Sigmoid colon (tissue), 7 donors: ENCODE data around the gene APLP2. TPM values are rescaled to one million over a fixed set of nuclear protein-coding genes. Genes with fewer than 3 reads are reported as not detected.

Source experiments
- DNase-seq: peaks from one replicate; pipeline ENCODE4 v3.0.0-alpha.2; 2019
- H3K27ac ChIP-seq, 4 donors: fragments of 200-600 bp; sonication (generic); one replicate each; pipeline ENCODE4 v1.5.1; 2016 to 2019; ENCODE audit warnings: mild to moderate bottlenecking in 1 of 4
- H3K27me3 ChIP-seq, 3 donors: fragments of 200-600 bp; sonication (generic); one replicate each; pipeline ENCODE4 v1.5.1; 2019; ENCODE audit warnings: mild to moderate bottlenecking in 1 of 3
- H3K36me3 ChIP-seq, 4 donors: fragments of 200-600 bp; sonication (generic); one replicate each; pipeline ENCODE4 v1.5.1; 2016 to 2019
- H3K4me1 ChIP-seq, 4 donors: fragments of 200-600 bp; sonication (generic); one replicate each; pipeline ENCODE4 v1.5.1; 2017 to 2019
- H3K4me3 ChIP-seq, 4 donors: fragments of 200-600 bp; sonication (generic); one replicate each; pipeline ENCODE4 v1.5.1; 2017 to 2019; ENCODE audit warnings: mild to moderate bottlenecking in 2 of 4, moderate library complexity in 1 of 4
- H3K9me3 ChIP-seq, 4 donors: fragments of 200-600 bp in 3 of 4; sonication (generic) in 3 of 4; one replicate each; pipeline versions ENCODE4 v1.5.1 to v1.6.1; 2013 to 2019
- EP300 ChIP-seq, 4 donors: sonication (generic); formaldehyde crosslinking; IDR thresholded peaks; one replicate each; pipeline ENCODE4 v1.6.1; 2017; ENCODE audit warnings: antibody characterized with exemption in 4 of 4
- POLR2A ChIP-seq, 2 donors: fragments of 450-650 bp; IDR thresholded peaks; one replicate each; pipeline ENCODE4 v1.6.1; 2016; ENCODE audit warnings: antibody characterized with exemption in 2 of 2, mild to moderate bottlenecking in 2 of 2, moderate library complexity in 2 of 2
- POLR2AphosphoS5 ChIP-seq, 4 donors: sonication (generic); formaldehyde crosslinking; IDR thresholded peaks; one replicate each; pipeline ENCODE4 v1.6.1; 2017; ENCODE audit warnings: antibody characterized with exemption in 4 of 4
- WGBS, 2 donors: extraction: QIAGEN DNeasy Blood & Tissue Kit; methylation state at CpG; one replicate each; pipeline ENCODE4 v1.1.7; 2013; 5-methylcytosine and 5-hydroxymethylcytosine counted together
- intact Hi-C: fragments of 100-400 bp; cut with DNase I; formaldehyde crosslinking; loops from one replicate; pipeline ENCODE4 v1.15.1; 2023
- polyA plus RNA-seq, 3 donors: library from polyadenylated mRNA; stranded (reverse); fragments of 200-250 nt; gene quantifications; one replicate each; pipeline ENCODE4 v1.2.3, GENCODE V29; 2013
- total RNA-seq, 4 donors: library from RNA; depleted of rRNA; stranded (reverse); fragments of >200 nt; gene quantifications; one replicate each; pipeline ENCODE4 v1.1.0, GENCODE V29; 2016
- TF ChIP-seq, protein P1 (sequence below), 4 experiments: fragments of 450-650 bp in 3 of 4; fragments of 200-600 bp in 1 of 4; IDR thresholded peaks; one replicate each; pipeline ENCODE4 v1.5.1; 2016 to 2019; ENCODE audit warnings: antibody characterized with exemption in 4 of 4, mild to moderate bottlenecking in 3 of 4, moderate library complexity in 2 of 4
- donor health status: healthy with polysubstance abuse.
- donor health status: Bipolar disorder and iron deficiency.
- donor health status: healthy.

The APLP2 gene
- total and polyA plus RNA-seq, 7 donors: 39.0 to 276 (median 247) TPM

DNA sequence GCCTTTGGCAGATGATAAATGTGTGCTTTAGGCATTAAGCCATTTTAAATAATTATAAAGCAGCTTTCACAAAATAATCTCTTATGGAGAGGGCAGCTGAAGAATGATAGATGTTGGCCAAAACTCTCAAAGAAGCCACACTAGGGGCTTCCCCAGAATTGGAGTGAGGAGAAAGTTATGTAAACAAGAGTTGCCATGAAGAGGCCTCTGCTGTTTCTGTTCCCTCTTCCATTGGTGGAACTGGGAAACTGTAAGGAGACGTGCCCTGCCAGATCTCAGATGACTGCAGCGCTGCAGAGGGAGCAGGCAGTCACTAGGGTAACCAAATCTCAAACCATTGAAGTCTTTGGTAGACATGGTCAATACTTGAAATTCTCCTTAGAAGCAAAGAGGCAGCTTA, 19.4 kb upstream of the APLP2 start:
- intact Hi-C loops: no loop called here
- Histone ChIP-seq H3K27ac (peak overlapping the region in 3 of 4 donors; percentile 2 to 57 (median 32)), H3K27me3 (no peaks in the 10 kb centered on the region), H3K9me3 (no peaks in the 10 kb centered on the region), H3K4me3 (no peak overlapping the region), H3K36me3 (no peaks in the 10 kb centered on the region), H3K4me1 (peaks cover 0 to 15% (median 10%) of the 10 kb centered on the region in 4 donors)
- WGBS, 2 donors: 68 to 76% methylated on average over 2 of the region's 2 CpGs
- TF ChIP-seq POLR2A (IDR thresholded peaks at IDR 0.05) (no peak), POLR2AphosphoS5 (IDR thresholded peaks at IDR 0.05) (no peak), EP300 (IDR thresholded peaks at IDR 0.05) (no peak)
- TF ChIP-seq, protein P1, sequence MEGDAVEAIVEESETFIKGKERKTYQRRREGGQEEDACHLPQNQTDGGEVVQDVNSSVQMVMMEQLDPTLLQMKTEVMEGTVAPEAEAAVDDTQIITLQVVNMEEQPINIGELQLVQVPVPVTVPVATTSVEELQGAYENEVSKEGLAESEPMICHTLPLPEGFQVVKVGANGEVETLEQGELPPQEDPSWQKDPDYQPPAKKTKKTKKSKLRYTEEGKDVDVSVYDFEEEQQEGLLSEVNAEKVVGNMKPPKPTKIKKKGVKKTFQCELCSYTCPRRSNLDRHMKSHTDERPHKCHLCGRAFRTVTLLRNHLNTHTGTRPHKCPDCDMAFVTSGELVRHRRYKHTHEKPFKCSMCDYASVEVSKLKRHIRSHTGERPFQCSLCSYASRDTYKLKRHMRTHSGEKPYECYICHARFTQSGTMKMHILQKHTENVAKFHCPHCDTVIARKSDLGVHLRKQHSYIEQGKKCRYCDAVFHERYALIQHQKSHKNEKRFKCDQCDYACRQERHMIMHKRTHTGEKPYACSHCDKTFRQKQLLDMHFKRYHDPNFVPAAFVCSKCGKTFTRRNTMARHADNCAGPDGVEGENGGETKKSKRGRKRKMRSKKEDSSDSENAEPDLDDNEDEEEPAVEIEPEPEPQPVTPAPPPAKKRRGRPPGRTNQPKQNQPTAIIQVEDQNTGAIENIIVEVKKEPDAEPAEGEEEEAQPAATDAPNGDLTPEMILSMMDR (IDR thresholded peaks at IDR 0.05): no peak
- DNase-seq: no peak

DNA sequence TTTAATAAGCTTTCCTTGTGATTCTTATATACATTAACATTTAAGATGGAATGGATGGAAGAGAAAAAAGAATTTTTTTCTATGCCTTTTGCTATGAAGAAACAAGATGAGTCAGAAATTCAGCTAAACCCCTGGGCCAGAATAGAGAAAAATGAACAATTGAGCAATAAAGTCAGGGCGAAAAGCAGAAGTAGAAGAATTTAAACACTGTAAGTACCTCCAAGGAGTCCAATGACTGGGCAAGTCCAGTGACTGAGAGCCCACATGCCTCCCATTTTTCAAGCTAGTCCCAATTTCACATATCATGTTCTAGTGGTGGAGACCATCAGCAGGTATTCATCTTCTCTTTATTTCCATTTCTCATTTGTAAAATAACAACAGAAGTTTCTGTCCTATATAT, 18.6 kb upstream of the APLP2 start:
- intact Hi-C loops: no loop called here
- no peak for DNase-seq
- H3K4me1 ChIP-seq: peaks cover 0 to 23% (median 10%) of the 10 kb centered on the region in 4 donors
- no peaks in the 10 kb centered on the region for H3K36me3 ChIP-seq
- no peak overlapping the region for H3K4me3 ChIP-seq
- WGBS, 2 donors: 76 to 84% methylated on average over 1 of the region's 1 CpG
- no peaks in the 10 kb centered on the region for H3K9me3 ChIP-seq
- TF ChIP-seq POLR2A (IDR thresholded peaks at IDR 0.05) (no peak), EP300 (IDR thresholded peaks at IDR 0.05) (no peak), POLR2AphosphoS5 (IDR thresholded peaks at IDR 0.05) (no peak)
- TF ChIP-seq, protein P1 (IDR thresholded peaks at IDR 0.05): no peak
- H3K27ac ChIP-seq: peak overlapping the region in 1 of 4 donors; percentile 57
- no peaks in the 10 kb centered on the region for H3K27me3 ChIP-seq

DNA sequence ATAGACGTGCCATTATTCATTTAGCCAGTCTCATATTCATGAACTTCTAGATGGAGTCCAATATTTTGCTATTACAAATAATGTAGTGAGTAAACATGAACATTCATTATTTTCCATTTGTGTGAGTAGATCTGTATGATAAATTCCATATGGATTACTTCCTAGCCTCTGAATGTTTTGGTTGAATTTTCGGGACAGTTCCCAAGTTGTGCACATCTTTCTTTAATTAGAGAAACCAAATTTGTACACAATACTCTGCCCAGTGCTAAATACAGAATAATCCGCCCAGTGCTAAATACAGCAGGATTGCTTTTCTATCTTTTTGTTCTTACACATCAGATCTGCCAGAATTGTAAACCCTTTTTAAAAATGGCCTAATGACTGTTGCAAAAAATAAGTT, 17.1 kb upstream of the APLP2 start:
- no peaks in the 10 kb centered on the region for H3K36me3 ChIP-seq
- intact Hi-C loops: no loop called here
- H3K27me3 ChIP-seq: no peaks in the 10 kb centered on the region
- no peak overlapping the region for H3K4me3 ChIP-seq
- 75 to 80% methylated on average over 3 of the region's 3 CpGs for WGBS, 2 donors
- no peak for DNase-seq
- H3K27ac ChIP-seq: no peak overlapping the region
- H3K9me3 ChIP-seq: no peaks in the 10 kb centered on the region
- no peak for TF ChIP-seq POLR2A (IDR thresholded peaks at IDR 0.05)
- TF ChIP-seq, protein P1 (IDR thresholded peaks at IDR 0.05): no peak
- TF ChIP-seq EP300 (IDR thresholded peaks at IDR 0.05): no peak
- H3K4me1 ChIP-seq: peaks cover 0 to 23% (median 10%) of the 10 kb centered on the region in 4 donors

DNA sequence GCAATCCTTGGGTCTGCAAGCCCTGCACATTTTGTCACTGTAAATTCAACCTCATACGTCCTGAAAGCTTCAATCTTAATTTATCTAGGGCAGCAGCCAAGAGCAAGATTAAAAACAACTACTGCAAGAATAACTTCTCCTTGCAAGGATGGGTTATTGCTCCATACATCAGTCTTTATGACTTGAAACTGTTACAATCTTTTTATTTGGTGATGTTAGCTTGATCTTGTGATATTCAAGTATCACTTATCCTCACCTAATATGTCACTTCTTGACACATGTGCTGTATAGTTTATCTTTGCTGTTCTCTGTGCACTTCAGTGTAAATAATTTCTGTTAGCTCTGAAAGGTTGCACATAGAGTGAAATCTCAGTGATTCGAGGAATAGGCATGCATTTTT, 14.7 kb upstream of the APLP2 start:
- Histone ChIP-seq H3K36me3 (no peaks in the 10 kb centered on the region), H3K4me3 (no peak overlapping the region), H3K4me1 (peaks cover 0 to 18% (median 7%) of the 10 kb centered on the region in 4 donors), H3K27ac (no peak overlapping the region), H3K9me3 (no peaks in the 10 kb centered on the region), H3K27me3 (no peaks in the 10 kb centered on the region)
- intact Hi-C loops: no loop called here
- TF ChIP-seq POLR2AphosphoS5 (IDR thresholded peaks at IDR 0.05) (no peak), POLR2A (IDR thresholded peaks at IDR 0.05) (no peak), EP300 (IDR thresholded peaks at IDR 0.05) (no peak)
- TF ChIP-seq, protein P1 (IDR thresholded peaks at IDR 0.05): no peak
- WGBS, 2 donors: 25 to 62% methylated on average over 2 of the region's 2 CpGs
- no peak for DNase-seq

DNA sequence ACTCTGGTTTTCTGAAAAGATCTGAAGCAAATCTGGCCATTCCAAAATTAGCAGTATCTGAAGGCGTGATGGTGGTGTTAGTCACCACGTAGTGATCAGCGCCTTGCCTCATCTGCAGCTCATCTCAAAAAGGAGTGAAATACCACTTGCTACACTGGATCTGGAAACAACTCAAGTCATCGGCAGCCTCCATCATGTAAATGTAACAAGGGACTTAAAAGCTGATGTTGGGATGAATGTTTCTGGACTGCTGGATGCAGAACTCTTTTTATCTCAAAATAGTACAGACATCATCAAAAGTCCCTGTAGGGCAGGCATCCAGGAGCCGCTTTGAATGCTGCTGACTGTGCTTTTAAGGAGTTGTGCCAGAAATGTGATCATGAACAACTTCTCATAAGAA, 14.1 kb upstream of the APLP2 start:
- no peak for DNase-seq
- no peaks in the 10 kb centered on the region for H3K27me3 ChIP-seq
- H3K4me1 ChIP-seq: peaks cover 0 to 12% (median 2%) of the 10 kb centered on the region in 4 donors
- H3K36me3 ChIP-seq: no peaks in the 10 kb centered on the region
- WGBS, 2 donors: 80 to 85% methylated on average over 5 of the region's 5 CpGs
- no peak overlapping the region for H3K27ac ChIP-seq
- H3K4me3 ChIP-seq: no peak overlapping the region
- no peaks in the 10 kb centered on the region for H3K9me3 ChIP-seq
- no peak for TF ChIP-seq EP300 (IDR thresholded peaks at IDR 0.05)
- TF ChIP-seq POLR2AphosphoS5 (IDR thresholded peaks at IDR 0.05): no peak
- TF ChIP-seq, protein P1 (IDR thresholded peaks at IDR 0.05): no peak
- TF ChIP-seq POLR2A (IDR thresholded peaks at IDR 0.05): no peak
- intact Hi-C loops: no loop called here
